GM23338 (cell line): Measurements from ENCODE around the gene B3GALNT2. TPM values are rescaled to one million over a fixed set of nuclear protein-coding genes. Genes with fewer than 3 reads are reported as not detected.
A peak's percentile ranks its signal among the peaks of the same experiment; 100 is the strongest.

ENCODE experiments used
- ATAC-seq: fragments of 200-7000 bp; cut with Tn5 transposase; 3 replicates; pipeline ENCODE4 v1.9.1; 2020
- DNase-seq: peaks from one replicate; pipeline ENCODE4 v3.0.0-alpha.2; 2015; ENCODE audit warnings: low spot score
- H2AFZ ChIP-seq: fragments of 200-600 bp; sonication (generic); 2 replicates; pipeline ENCODE4 v1.8.0; 2016; ENCODE audit warnings: antibody characterized with exemption, mild to moderate bottlenecking, moderate library complexity
- H3F3A ChIP-seq: fragments of 200-600 bp; sonication (generic); replicated peaks from 2 replicates; pipeline ENCODE4 v1.8.0; 2017; ENCODE audit warnings: antibody characterized with exemption, mixed run types, low read depth
- H3K27ac ChIP-seq: fragments of 200-600 bp; sonication (generic); 2 replicates; pipeline ENCODE4 v1.6.1; 2016; ENCODE audit warnings: low read depth
- H3K27me3 ChIP-seq: fragments of 200-600 bp; sonication (generic); 2 replicates; pipeline ENCODE4 v1.8.0; 2016; ENCODE audit warnings: mild to moderate bottlenecking, mixed run types, moderate library complexity; ENCODE audit not compliant: insufficient read depth
- H3K36me3 ChIP-seq: fragments of 200-600 bp; sonication (generic); 2 replicates; pipeline ENCODE4 v1.8.0; 2016; ENCODE audit warnings: mild to moderate bottlenecking; ENCODE audit not compliant: insufficient read depth
- H3K4me1 ChIP-seq: fragments of 200-600 bp; sonication (generic); 2 replicates; pipeline ENCODE4 v1.8.0; 2016; ENCODE audit warnings: mild to moderate bottlenecking, moderate library complexity; ENCODE audit not compliant: insufficient read depth
- H3K4me2 ChIP-seq: fragments of 200-600 bp; sonication (generic); 2 replicates; pipeline ENCODE4 v1.7.1; 2017; ENCODE audit warnings: mixed run types
- H3K4me3 ChIP-seq: fragments of 200-600 bp; sonication (generic); 2 replicates; pipeline ENCODE4 v1.6.1; 2016; ENCODE audit warnings: mixed run types
- H3K79me2 ChIP-seq: fragments of 200-600 bp; sonication (generic); replicated peaks from 2 replicates; pipeline ENCODE4 v1.8.0; 2017; ENCODE audit warnings: mild to moderate bottlenecking; ENCODE audit not compliant: insufficient read depth
- H3K9me2 ChIP-seq: fragments of 200-600 bp; sonication (generic); 2 replicates; pipeline ENCODE4 v1.8.0; 2017; ENCODE audit not compliant: insufficient read depth
- H4K20me1 ChIP-seq: fragments of 200-600 bp; sonication (generic); replicated peaks from 2 replicates; pipeline ENCODE4 v1.8.0; 2017; ENCODE audit warnings: mild to moderate bottlenecking; ENCODE audit not compliant: insufficient read depth
- H3K27ac Mint-ChIP-seq: 2 replicates; pipeline ENCODE4 v1.8.0; 2020; ENCODE audit warnings: inconsistent platforms, mild to moderate bottlenecking, moderate library complexity, mixed read lengths
- H3K27me3 Mint-ChIP-seq: 3 replicates; pipeline ENCODE4 v1.8.0; 2022; ENCODE audit warnings: low read depth, mild to moderate bottlenecking, moderate library complexity, mixed read lengths, inconsistent platforms; ENCODE audit not compliant: insufficient read depth, poor library complexity
- H3K36me3 Mint-ChIP-seq: 3 replicates; pipeline ENCODE4 v1.8.0; 2021; ENCODE audit warnings: low read depth, mild to moderate bottlenecking, inconsistent platforms, moderate library complexity, mixed read lengths
- H3K4me1 Mint-ChIP-seq: 3 replicates; pipeline ENCODE4 v1.8.0; 2020; ENCODE audit warnings: mild to moderate bottlenecking, inconsistent platforms, mixed read lengths
- H3K4me3 Mint-ChIP-seq: 3 replicates; pipeline ENCODE4 v1.8.0; 2021; ENCODE audit warnings: moderate library complexity, mild to moderate bottlenecking, inconsistent platforms, mixed read lengths
- H3K9me3 Mint-ChIP-seq: 3 replicates; pipeline ENCODE4 v1.8.0; 2020; ENCODE audit warnings: moderate library complexity, mild to moderate bottlenecking, inconsistent platforms, mixed read lengths
- CREB1 ChIP-seq: fragments of 250-450 bp; sonication (Bioruptor Pico); IDR thresholded peaks from 2 replicates; pipeline ENCODE4 v1.5.0; 2020; ENCODE audit warnings: low read depth, mild to moderate bottlenecking, moderate library complexity
- CTCF ChIP-seq, 2 experiments: fragments of 200-600 bp in 1 of 2; sonication (generic) in 1 of 2; conservative IDR thresholded peaks; 2 replicates each; pipeline versions ENCODE4 v1.5.1 to v1.6.1; 2016 to 2017; ENCODE audit warnings: antibody characterized with exemption in 2 of 2, low read depth in 2 of 2, mild to moderate bottlenecking in 2 of 2, moderate library complexity in 1 of 2
- EZH2 ChIP-seq: fragments of 200-600 bp; sonication (generic); IDR thresholded peaks from one replicate; pipeline ENCODE4 v1.8.0; 2017; ENCODE audit warnings: antibody characterized with exemption, mild to moderate bottlenecking, low read depth; ENCODE audit not compliant: unreplicated experiment
- NANOG ChIP-seq: IDR thresholded peaks from 2 replicates; pipeline ENCODE4 v1.6.1; 2016; ENCODE audit warnings: antibody characterized with exemption, borderline replicate concordance
- REST ChIP-seq: IDR thresholded peaks from one replicate; pipeline ENCODE4 v1.6.1; 2018; ENCODE audit warnings: antibody characterized with exemption; ENCODE audit not compliant: unreplicated experiment
- STAT1 ChIP-seq: IDR thresholded peaks from one replicate; pipeline ENCODE4 v1.6.1; 2016; ENCODE audit warnings: antibody characterized with exemption; ENCODE audit not compliant: unreplicated experiment
- ZNF114 ChIP-seq: fragments of 250-450 bp; sonication (Bioruptor Pico); IDR thresholded peaks from 2 replicates; pipeline ENCODE4 v1.5.0; 2020; ENCODE audit warnings: mild to moderate bottlenecking, moderate library complexity
- ZNF331 ChIP-seq: fragments of 250-450 bp; sonication (Bioruptor Pico); IDR thresholded peaks from 2 replicates; pipeline ENCODE4 v1.5.0; 2020; ENCODE audit warnings: low read depth, mild to moderate bottlenecking, moderate library complexity
- polyA plus RNA-seq: library from polyadenylated mRNA; unstranded; fragments of >200 nt; fragmentation: Nextera tagmentation; extraction: Ambion mirVana; gene quantifications from 2 replicates; pipeline ENCODE4 v1.2.1, GENCODE V29; 2016
- total RNA-seq: library from RNA; depleted of rRNA; stranded (reverse); fragments of >200 nt; shearing (Covaris generic); gene quantifications from 2 replicates; pipeline ENCODE4 v1.2.3, GENCODE V29; 2014

Gene B3GALNT2
- total and polyA plus RNA-seq, 2 experiments from 2014 or later: 14.4 to 48.8 TPM

GRCh38 chr1:235410467-235410866, 93.8 kb downstream of the B3GALNT2 start:
- Histone ChIP-seq H2AFZ (no peak overlapping the region), H3K36me3 (no peaks in the 10 kb centered on the region), H3K79me2 (peaks cover 7% of the 10 kb centered on the region), H3K4me1 (0 out of 2 replicates have a peak, but pooled peaks cover 2% of the 10 kb centered on the region), H3K27me3 (no peaks in the 10 kb centered on the region), H3K27ac (peak overlapping the region; percentile 77; the same call in 1 of the 2 replicates), H3K4me2 (no peak overlapping the region), H3K4me3 (no peak overlapping the region), H3F3A (peaks cover 10% of the 10 kb centered on the region), H4K20me1 (no peaks in the 10 kb centered on the region), H3K9me2 (no peaks in the 10 kb centered on the region)
- TF ChIP-seq CTCF (conservative IDR thresholded peaks at IDR 0.05; ENCODE audit: low read depth in 2 of 2) (no peak), ZNF114 (CRISPR knock-in tag) (no peak), EZH2 (no peak)
- Mint-ChIP-seq H3K27ac (no peak overlapping the region), H3K36me3 (peaks cover 16% of the 10 kb centered on the region; the same call in 2 of the 3 replicates), H3K4me3 (no peak overlapping the region), H3K9me3 (peaks cover 10% of the 10 kb centered on the region; the same call in 2 of the 3 replicates), H3K4me1 (no peaks in the 10 kb centered on the region), H3K27me3 (peaks cover 8% of the 10 kb centered on the region)
- ATAC-seq: no peak
- DNase-seq: no peak

GRCh38 chr1:235409042-235409820, 95.0 kb downstream of the B3GALNT2 start:
- H3K4me2 ChIP-seq: no peak overlapping the region
- H3K27me3 Mint-ChIP-seq: peaks cover 8% of the 10 kb centered on the region
- no peak for TF ChIP-seq STAT1
- TF ChIP-seq CREB1 (CRISPR knock-in tag): no peak
- no peak for TF ChIP-seq ZNF331 (CRISPR knock-in tag)
- TF ChIP-seq NANOG: no peak
- TF ChIP-seq EZH2: no peak
- TF ChIP-seq ZNF114 (CRISPR knock-in tag): no peak
- no peak for TF ChIP-seq REST

More at GRCh38 chr1:235409042-235409820, 95.0 kb downstream of the B3GALNT2 start:
- Histone ChIP-seq H3K9me2 (no peaks in the 10 kb centered on the region), H3K27ac (no peak overlapping the region), H3K79me2 (peaks cover 7% of the 10 kb centered on the region), H3F3A (peaks cover 10% of the 10 kb centered on the region), H3K4me1 (0 out of 2 replicates have a peak, but pooled peaks cover 2% of the 10 kb centered on the region), H4K20me1 (no peaks in the 10 kb centered on the region), H2AFZ (no peak overlapping the region), H3K36me3 (no peaks in the 10 kb centered on the region), H3K4me3 (no peak overlapping the region), H3K27me3 (no peaks in the 10 kb centered on the region)
- H3K27ac Mint-ChIP-seq: no peak overlapping the region
- no peak overlapping the region for H3K4me3 Mint-ChIP-seq
- no peak for DNase-seq
- peaks cover 7% of the 10 kb centered on the region; the same call in 2 of the 3 replicates for H3K36me3 Mint-ChIP-seq
- no peak for ATAC-seq
- H3K9me3 Mint-ChIP-seq: peaks cover 10% of the 10 kb centered on the region; the same call in 2 of the 3 replicates
- H3K4me1 Mint-ChIP-seq: no peaks in the 10 kb centered on the region
